Fibroblast of lung (primary cell): ENCODE data around the gene KIF9. TPM values are rescaled to one million over a fixed set of nuclear protein-coding genes. Genes with fewer than 3 reads are reported as not detected.
"Not testable (repeated sequence)": the region's sequence is repeated elsewhere in the genome, so short reads cannot be mapped to it uniquely, and the experiment has no call there.

Source experiments
- DNase-seq, 2 donors: peaks; one replicate each; pipeline versions ENCODE4 v3.0.0 to v3.0.0-alpha.2; 2010; ENCODE audit warnings: low read depth in 2 of 2
- H2AFZ ChIP-seq: 2 replicates; pipeline ENCODE4 v1.5.1; 2012; ENCODE audit warnings: low read length, control low read depth, inconsistent platforms
- H3K27ac ChIP-seq: 2 replicates; pipeline ENCODE4 v1.5.1; 2011; ENCODE audit warnings: low read length, control low read depth; ENCODE audit not compliant: insufficient read depth
- H3K27me3 ChIP-seq: 2 replicates; pipeline ENCODE4 v1.5.1; 2011; ENCODE audit warnings: mild to moderate bottlenecking, low read length; ENCODE audit not compliant: control insufficient read depth, insufficient read depth
- H3K36me3 ChIP-seq: 2 replicates; pipeline ENCODE4 v1.5.1; 2011; ENCODE audit warnings: low read length; ENCODE audit not compliant: control insufficient read depth, insufficient read depth
- H3K4me1 ChIP-seq: 2 replicates; pipeline ENCODE4 v1.5.1; 2011; ENCODE audit warnings: low read length; ENCODE audit not compliant: control insufficient read depth, insufficient read depth; ENCODE audit errors: extremely low read depth
- H3K4me2 ChIP-seq: 2 replicates; pipeline ENCODE4 v1.5.1; 2011; ENCODE audit warnings: low read length, control low read depth; ENCODE audit not compliant: insufficient read depth; ENCODE audit errors: extremely low read depth
- H3K4me3 ChIP-seq, 4 experiments: fragments of 200-600 bp in 1 of 4; sonication (generic) in 1 of 4; replicated peaks in 1 of 4; 2 replicates each; pipeline ENCODE4 v1.5.1; 2011 to 2016; ENCODE audit warnings: low read length in 4 of 4, low read depth in 3 of 4, mild to moderate bottlenecking in 3 of 4, control low read depth in 2 of 4, inconsistent platforms in 1 of 4, mixed read lengths in 1 of 4; ENCODE audit not compliant: insufficient read depth in 1 of 4; ENCODE audit errors: control extremely low read depth in 1 of 4
- H3K79me2 ChIP-seq: 2 replicates; pipeline ENCODE4 v1.5.1; 2012; ENCODE audit warnings: mild to moderate bottlenecking, low read length, inconsistent platforms; ENCODE audit not compliant: control insufficient read depth, insufficient read depth
- H3K9ac ChIP-seq: 2 replicates; pipeline ENCODE4 v1.5.1; 2011; ENCODE audit warnings: mild to moderate bottlenecking, low read length, control low read depth; ENCODE audit not compliant: insufficient read depth
- H3K9me3 ChIP-seq: 2 replicates; pipeline ENCODE4 v1.5.1; 2012; ENCODE audit warnings: low read depth, low read length; ENCODE audit not compliant: control insufficient read depth, insufficient read depth
- H4K20me1 ChIP-seq: 2 replicates; pipeline ENCODE4 v1.5.1; 2011; ENCODE audit warnings: low read length; ENCODE audit not compliant: control insufficient read depth, insufficient read depth; ENCODE audit errors: extremely low read depth
- CTCF ChIP-seq, 2 donors: IDR thresholded peaks in 1 of 2; conservative IDR thresholded peaks in 1 of 2; 1 replicate in 1 of 2; 2 replicates in 1 of 2; pipeline ENCODE4 v1.5.1; 2011 to 2012; ENCODE audit warnings: low read length in 2 of 2, control low read depth in 1 of 2, inconsistent platforms in 1 of 2, low read depth in 1 of 2, mild to moderate bottlenecking in 1 of 2
- EZH2 ChIP-seq: IDR thresholded peaks from 2 replicates; pipeline ENCODE4 v1.5.1; 2012; ENCODE audit warnings: low read length, control low read depth, mild to moderate bottlenecking; ENCODE audit errors: missing control alignments
- polyA plus RNA-seq, 2 donors: library from polyadenylated mRNA; depleted of rRNA in 1 of 2; stranded (reverse) in 1 of 2; unstranded in 1 of 2; fragments of >200 nt; gene quantifications; 2 replicates each; pipeline ENCODE4 v1.2.1, GENCODE V29; 2011 to 2012; ENCODE audit warnings: missing spikeins in 1 of 2
- total RNA-seq: library from RNA; depleted of rRNA; stranded (reverse); fragments of >200 nt; gene quantifications from 2 replicates; pipeline ENCODE4 v1.2.1, GENCODE V29; 2014

KIF9 gene
- total and polyA plus RNA-seq, 2 donors (not counting 1 experiment from before 2014, with no cell fraction given) = 2.8 to 4.3 TPM

GRCh38 chr3:47251689-47252088 is 30.9 kb downstream of the KIF9 start:
- Histone ChIP-seq H3K27ac (no peak overlapping the region), H3K4me1 (no peaks in the 10 kb centered on the region), H4K20me1 (no peaks in the 10 kb centered on the region), H3K79me2 (no peaks in the 10 kb centered on the region), H3K9ac (no peak overlapping the region), H3K9me3 (no peaks in the 10 kb centered on the region), H3K36me3 (no peaks in the 10 kb centered on the region), H3K27me3 (peaks cover 4% of the 10 kb centered on the region), H3K4me3 (no peak overlapping the region), H2AFZ (no peak overlapping the region), H3K4me2 (no peak overlapping the region)
- no peak for DNase-seq
- no peak for TF ChIP-seq CTCF (conservative IDR thresholded peaks at IDR 0.05 in 1 of 2, IDR thresholded peaks at IDR 0.05 in 1 of 2; ENCODE audit: low read depth in 1 of 2, low read length in 2 of 2)
- no peak for TF ChIP-seq EZH2

- not testable (repeated sequence) for H3K9ac ChIP-seq, H3K4me2 ChIP-seq, H3K4me3 ChIP-seq, H3K27me3 ChIP-seq, H3K4me1 ChIP-seq, H3K36me3 ChIP-seq, H2AFZ ChIP-seq, DNase-seq, H3K27ac ChIP-seq, H4K20me1 ChIP-seq, H3K9me3 ChIP-seq, H3K79me2 ChIP-seq
These were observed 31.5 kb downstream of the KIF9 start for GRCh38 chr3:47251085-47251484.

DNA sequence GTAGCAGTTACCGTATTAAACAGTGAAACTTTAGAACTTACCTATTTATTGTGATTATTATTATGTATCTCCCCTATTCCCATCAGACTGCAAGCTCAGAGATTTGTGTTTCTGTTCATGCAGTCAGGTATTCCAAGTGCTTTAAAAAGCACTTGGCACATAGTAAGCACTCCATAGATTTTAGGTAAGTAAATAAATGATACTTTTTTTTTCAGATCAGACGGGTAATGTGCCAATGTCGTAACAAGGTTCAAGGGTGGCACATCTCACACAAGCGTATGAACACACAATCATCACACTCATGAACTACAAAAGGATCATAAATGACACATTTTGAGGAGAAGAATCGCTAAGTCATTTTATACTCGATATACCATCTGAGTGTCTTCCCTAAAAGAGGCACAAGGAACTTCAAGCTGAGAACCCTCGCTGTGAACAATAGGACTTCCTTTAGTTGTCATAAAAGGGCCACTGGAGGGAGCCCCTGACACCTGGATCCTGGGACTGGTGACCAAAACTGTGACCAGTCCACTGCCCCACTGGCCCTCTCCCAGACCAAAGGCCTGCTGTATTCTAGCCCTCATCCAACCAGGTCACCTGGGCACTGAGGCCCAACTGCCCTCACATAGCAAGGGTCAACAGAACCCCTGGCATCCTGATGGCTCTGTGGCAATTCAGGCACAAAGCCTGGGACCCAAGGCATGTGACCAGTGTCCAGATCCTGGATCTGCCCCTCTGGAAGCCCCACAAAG is 32.1 kb downstream of the KIF9 start:
- DNase-seq = peak in 1 of 2 donors; percentile 45
- Histone ChIP-seq H3K9ac (no peak overlapping the region), H2AFZ (no peak overlapping the region)

More for the DNA sequence above, 32.1 kb downstream of the KIF9 start:
- no peak overlapping the region for H3K27ac ChIP-seq
- no peak overlapping the region for H3K4me3 ChIP-seq
- no peaks in the 10 kb centered on the region for H3K79me2 ChIP-seq
- TF ChIP-seq CTCF (conservative IDR thresholded peaks at IDR 0.05 in 1 of 2, IDR thresholded peaks at IDR 0.05 in 1 of 2; ENCODE audit: low read depth in 1 of 2, low read length in 2 of 2) = peak; percentile 17 to 39
- TF ChIP-seq EZH2 = no peak
- no peaks in the 10 kb centered on the region for H3K9me3 ChIP-seq
- H3K27me3 ChIP-seq = peaks cover 4% of the 10 kb centered on the region
- no peak overlapping the region for H3K4me2 ChIP-seq
- H3K36me3 ChIP-seq = no peaks in the 10 kb centered on the region
- no peaks in the 10 kb centered on the region for H4K20me1 ChIP-seq
- H3K4me1 ChIP-seq = no peaks in the 10 kb centered on the region
